Measurements from ENCODE around the gene RAMP1.

Gene RAMP1

GRCh38 chr2:237869343-237870102 lies 10.1 kb downstream of the RAMP1 start:
- no peaks in the 10 kb centered on the region for H3K36me3 Mint-ChIP-seq
- peaks cover 82% of the 10 kb centered on the region for H3K27me3 Mint-ChIP-seq
- no peaks in the 10 kb centered on the region for H3K9me3 Mint-ChIP-seq
- no peak for ATAC-seq
- H3K27ac Mint-ChIP-seq = no peak overlapping the region
- H3K4me1 Mint-ChIP-seq = peaks cover 19% of the 10 kb centered on the region
- no peak overlapping the region for H3K4me3 Mint-ChIP-seq

- H3K27ac Mint-ChIP-seq = no peak overlapping the region
Observed at GRCh38 chr2:237870126-237870525, 10.7 kb downstream of the RAMP1 start.

GRCh38 chr2:237870754-237871651 lies 11.6 kb downstream of the RAMP1 start:
- Mint-ChIP-seq H3K9me3 (no peaks in the 10 kb centered on the region), H3K36me3 (no peaks in the 10 kb centered on the region), H3K27ac (no peak overlapping the region), H3K4me1 (peaks cover 14% of the 10 kb centered on the region), H3K27me3 (peaks cover 83% of the 10 kb centered on the region), H3K4me3 (no peak overlapping the region)
- no peak for ATAC-seq

More at GRCh38 chr2:237870126-237870525, 10.7 kb downstream of the RAMP1 start:
- no peak for ATAC-seq
- peaks cover 82% of the 10 kb centered on the region for H3K27me3 Mint-ChIP-seq
- peaks cover 14% of the 10 kb centered on the region for H3K4me1 Mint-ChIP-seq
- H3K36me3 Mint-ChIP-seq = no peaks in the 10 kb centered on the region
- no peaks in the 10 kb centered on the region for H3K9me3 Mint-ChIP-seq
- no peak overlapping the region for H3K4me3 Mint-ChIP-seq

GRCh38 chr2:237872178-237872887 lies 12.9 kb downstream of the RAMP1 start:
- H3K27ac Mint-ChIP-seq = no peak overlapping the region
- no peaks in the 10 kb centered on the region for H3K36me3 Mint-ChIP-seq
- H3K4me1 Mint-ChIP-seq = peaks cover 14% of the 10 kb centered on the region
- no peak for ATAC-seq
- no peaks in the 10 kb centered on the region for H3K9me3 Mint-ChIP-seq
- H3K27me3 Mint-ChIP-seq = peaks cover 92% of the 10 kb centered on the region
- no peak overlapping the region for H3K4me3 Mint-ChIP-seq

- Mint-ChIP-seq H3K4me1 (peaks cover 14% of the 10 kb centered on the region), H3K4me3 (no peak overlapping the region), H3K27me3 (peaks cover 87% of the 10 kb centered on the region), H3K27ac (no peak overlapping the region), H3K9me3 (no peaks in the 10 kb centered on the region), H3K36me3 (no peaks in the 10 kb centered on the region)
- no peak for ATAC-seq
Observed at GRCh38 chr2:237873421-237873831, 14.0 kb downstream of the RAMP1 start.

- H3K4me3 Mint-ChIP-seq = no peak overlapping the region
- H3K27ac Mint-ChIP-seq = no peak overlapping the region
- H3K4me1 Mint-ChIP-seq = peaks cover 8% of the 10 kb centered on the region
- H3K36me3 Mint-ChIP-seq = no peaks in the 10 kb centered on the region
- no peak for ATAC-seq
- H3K9me3 Mint-ChIP-seq = no peaks in the 10 kb centered on the region
- peaks cover 81% of the 10 kb centered on the region for H3K27me3 Mint-ChIP-seq
Observed at GRCh38 chr2:237873897-237874551, 14.6 kb downstream of the RAMP1 start.

- Mint-ChIP-seq H3K4me3 (no peak overlapping the region), H3K27me3 (peaks cover 74% of the 10 kb centered on the region), H3K36me3 (no peaks in the 10 kb centered on the region), H3K4me1 (peaks cover 5% of the 10 kb centered on the region), H3K27ac (no peak overlapping the region), H3K9me3 (no peaks in the 10 kb centered on the region)
- no peak for ATAC-seq
Observed at GRCh38 chr2:237874585-237875161, 15.2 kb downstream of the RAMP1 start.

GRCh38 chr2:237875256-237876060 lies 16.0 kb downstream of the RAMP1 start:
- Mint-ChIP-seq H3K27me3 (peaks cover 66% of the 10 kb centered on the region), H3K36me3 (no peaks in the 10 kb centered on the region), H3K9me3 (no peaks in the 10 kb centered on the region), H3K4me1 (peaks cover 5% of the 10 kb centered on the region), H3K27ac (no peak overlapping the region), H3K4me3 (no peak overlapping the region)
- ATAC-seq = no peak

GRCh38 chr2:237876061-237876526 lies 16.7 kb downstream of the RAMP1 start:
- no peaks in the 10 kb centered on the region for H3K36me3 Mint-ChIP-seq
- H3K4me3 Mint-ChIP-seq = no peak overlapping the region
- ATAC-seq = no peak
- peaks cover 60% of the 10 kb centered on the region for H3K27me3 Mint-ChIP-seq
- H3K27ac Mint-ChIP-seq = no peak overlapping the region
- no peaks in the 10 kb centered on the region for H3K9me3 Mint-ChIP-seq
- H3K4me1 Mint-ChIP-seq = peaks cover 5% of the 10 kb centered on the region

GRCh38 chr2:237876532-237876931 lies 17.1 kb downstream of the RAMP1 start:
- peaks cover 56% of the 10 kb centered on the region for H3K27me3 Mint-ChIP-seq
- H3K4me3 Mint-ChIP-seq = no peak overlapping the region
- peaks cover 5% of the 10 kb centered on the region for H3K4me1 Mint-ChIP-seq
- H3K36me3 Mint-ChIP-seq = no peaks in the 10 kb centered on the region
- ATAC-seq = no peak
- no peaks in the 10 kb centered on the region for H3K9me3 Mint-ChIP-seq
- H3K27ac Mint-ChIP-seq = no peak overlapping the region

- H3K36me3 Mint-ChIP-seq = no peaks in the 10 kb centered on the region
- H3K9me3 Mint-ChIP-seq = no peaks in the 10 kb centered on the region
- H3K4me3 Mint-ChIP-seq = no peak overlapping the region
- H3K27me3 Mint-ChIP-seq = peaks cover 51% of the 10 kb centered on the region
- ATAC-seq = no peak
- no peak overlapping the region for H3K27ac Mint-ChIP-seq
- H3K4me1 Mint-ChIP-seq = peaks cover 5% of the 10 kb centered on the region
Observed at GRCh38 chr2:237876951-237877491, 17.6 kb downstream of the RAMP1 start.

GRCh38 chr2:237877576-237878307 lies 18.3 kb downstream of the RAMP1 start:
- Mint-ChIP-seq H3K36me3 (no peaks in the 10 kb centered on the region), H3K27me3 (peaks cover 44% of the 10 kb centered on the region), H3K9me3 (no peaks in the 10 kb centered on the region), H3K27ac (no peak overlapping the region), H3K4me3 (no peak overlapping the region), H3K4me1 (peaks cover 5% of the 10 kb centered on the region)
- ATAC-seq = no peak
